Suprapubic skin (tissue), 4 donors: ENCODE data around the gene INO80C.

ENCODE experiments used
- CTCF ChIP-seq, 2 donors: fragments of 200-600 bp in 1 of 2; fragments of 450-650 bp in 1 of 2; sonication (generic) in 1 of 2; IDR thresholded peaks; one replicate each; pipeline ENCODE4 v1.5.1; 2016 to 2019; ENCODE audit warnings: antibody characterized with exemption in 2 of 2, mild to moderate bottlenecking in 1 of 2, moderate library complexity in 1 of 2
- EP300 ChIP-seq: sonication (generic); formaldehyde crosslinking; IDR thresholded peaks from one replicate; pipeline ENCODE4 v1.6.1; 2017; ENCODE audit warnings: antibody characterized with exemption
- POLR2AphosphoS5 ChIP-seq, 3 donors: sonication (generic); formaldehyde crosslinking; IDR thresholded peaks; one replicate each; pipeline ENCODE4 v1.6.1; 2017; ENCODE audit warnings: antibody characterized with exemption in 3 of 3

DNA sequence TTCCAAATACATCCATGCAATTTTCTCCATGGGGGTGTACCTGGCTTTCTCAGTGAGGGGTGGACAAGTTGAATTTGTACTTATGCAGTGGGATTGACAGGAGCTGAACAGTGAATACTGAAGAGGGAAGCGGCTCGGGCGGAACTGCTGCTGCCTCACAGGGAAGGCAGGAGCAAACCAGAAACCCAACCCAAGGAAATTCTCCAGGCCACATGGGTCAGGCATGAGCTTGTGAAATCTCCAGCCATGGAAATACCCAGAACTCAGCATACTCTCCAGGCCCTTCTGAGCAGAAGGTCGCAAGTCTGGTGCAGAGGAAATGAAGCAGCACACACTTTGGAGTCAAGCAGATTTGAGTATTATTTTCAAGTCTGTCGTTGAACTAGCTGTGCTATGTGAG is 26.5 kb upstream of the INO80C start:
- no peak for TF ChIP-seq CTCF (IDR thresholded peaks at IDR 0.05)
- no peak for TF ChIP-seq POLR2AphosphoS5 (IDR thresholded peaks at IDR 0.05)
- no peak for TF ChIP-seq EP300
